ENCODE results near the gene ZBTB46.

ZBTB46 gene

GRCh38 chr20:63752411-63753101, 78.5 kb downstream of the ZBTB46 start:
- no peak overlapping the region for H3K27ac ChIP-seq
- TF ChIP-seq, protein P1, sequence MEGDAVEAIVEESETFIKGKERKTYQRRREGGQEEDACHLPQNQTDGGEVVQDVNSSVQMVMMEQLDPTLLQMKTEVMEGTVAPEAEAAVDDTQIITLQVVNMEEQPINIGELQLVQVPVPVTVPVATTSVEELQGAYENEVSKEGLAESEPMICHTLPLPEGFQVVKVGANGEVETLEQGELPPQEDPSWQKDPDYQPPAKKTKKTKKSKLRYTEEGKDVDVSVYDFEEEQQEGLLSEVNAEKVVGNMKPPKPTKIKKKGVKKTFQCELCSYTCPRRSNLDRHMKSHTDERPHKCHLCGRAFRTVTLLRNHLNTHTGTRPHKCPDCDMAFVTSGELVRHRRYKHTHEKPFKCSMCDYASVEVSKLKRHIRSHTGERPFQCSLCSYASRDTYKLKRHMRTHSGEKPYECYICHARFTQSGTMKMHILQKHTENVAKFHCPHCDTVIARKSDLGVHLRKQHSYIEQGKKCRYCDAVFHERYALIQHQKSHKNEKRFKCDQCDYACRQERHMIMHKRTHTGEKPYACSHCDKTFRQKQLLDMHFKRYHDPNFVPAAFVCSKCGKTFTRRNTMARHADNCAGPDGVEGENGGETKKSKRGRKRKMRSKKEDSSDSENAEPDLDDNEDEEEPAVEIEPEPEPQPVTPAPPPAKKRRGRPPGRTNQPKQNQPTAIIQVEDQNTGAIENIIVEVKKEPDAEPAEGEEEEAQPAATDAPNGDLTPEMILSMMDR (conservative IDR thresholded peaks at IDR 0.05): no peak
- no peak for TF ChIP-seq ZFX (IDR thresholded peaks at IDR 0.05)

GRCh38 chr20:63751471-63752271, 79.4 kb downstream of the ZBTB46 start:
- no peak overlapping the region for H3K27ac ChIP-seq
- TF ChIP-seq ZFX (IDR thresholded peaks at IDR 0.05): no peak
- TF ChIP-seq, protein P1 (conservative IDR thresholded peaks at IDR 0.05): no peak

- no peak overlapping the region for H3K27ac ChIP-seq
- TF ChIP-seq ZFX (IDR thresholded peaks at IDR 0.05): no peak
- TF ChIP-seq, protein P1 (conservative IDR thresholded peaks at IDR 0.05): no peak
These were observed 80.1 kb downstream of the ZBTB46 start for GRCh38 chr20:63750807-63751470.

DNA sequence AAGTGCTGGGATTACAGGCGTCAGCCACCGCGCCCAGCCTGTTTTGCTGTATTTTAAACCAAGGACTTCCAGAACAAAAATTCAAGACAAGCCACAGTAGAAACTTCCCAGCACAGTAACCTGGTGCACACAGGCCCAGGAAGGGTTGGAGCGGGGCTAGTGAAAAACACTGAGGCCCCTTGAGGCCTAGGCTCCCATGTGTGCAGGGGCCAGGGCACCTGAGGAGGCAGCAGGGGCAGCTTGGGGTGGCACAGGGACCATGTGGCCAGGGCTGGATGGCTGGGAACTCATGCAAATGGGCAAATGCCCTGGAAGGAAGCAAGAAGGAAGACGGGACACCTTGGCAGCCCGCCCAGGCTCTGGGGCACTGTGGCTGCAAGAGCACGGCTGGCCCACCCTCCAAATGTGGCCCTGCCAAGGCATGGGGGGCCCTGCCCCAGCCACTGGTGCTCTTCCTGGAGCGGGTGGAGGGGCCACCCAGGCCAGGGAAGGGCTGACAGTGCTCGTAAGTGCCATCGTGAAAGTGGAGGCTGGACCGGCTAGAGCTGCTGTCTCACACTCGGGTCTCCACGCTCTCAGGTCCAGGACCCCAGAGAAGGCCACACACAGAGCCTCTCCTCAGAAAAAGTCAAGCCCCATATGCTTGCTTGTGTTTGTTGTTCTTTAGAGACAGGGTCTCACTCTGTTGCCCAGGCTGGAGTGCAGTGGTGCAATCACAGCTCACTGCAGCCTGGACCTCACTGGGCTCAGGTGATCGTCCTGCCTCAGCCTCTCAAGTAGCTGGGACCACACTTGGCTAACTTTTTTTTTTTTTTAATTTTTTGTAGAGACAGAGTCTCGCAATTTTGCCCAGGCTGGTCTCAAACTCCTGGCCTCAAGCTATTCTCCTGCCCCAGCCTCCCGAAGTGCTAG, 81.2 kb downstream of the ZBTB46 start:
- TF ChIP-seq, protein P1 (conservative IDR thresholded peaks at IDR 0.05): no peak
- no peak for TF ChIP-seq ZFX (IDR thresholded peaks at IDR 0.05)
- no peak overlapping the region for H3K27ac ChIP-seq

DNA sequence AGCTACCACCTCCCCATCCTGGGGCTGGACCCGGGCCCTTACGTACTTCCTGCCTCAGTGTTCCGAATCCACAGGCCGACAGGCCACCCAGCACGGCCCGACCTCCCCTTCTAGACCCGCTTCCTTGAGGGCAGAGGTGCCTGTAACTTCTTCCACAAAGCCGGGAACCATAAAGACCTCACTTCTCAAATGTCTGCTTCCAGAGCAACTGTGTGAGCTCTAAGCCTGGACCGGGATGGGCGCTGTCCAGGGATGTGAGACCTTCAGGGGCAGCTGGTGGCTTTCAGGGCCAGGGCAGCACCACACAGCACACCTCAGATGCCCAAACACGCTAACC, 82.2 kb downstream of the ZBTB46 start:
- no peak overlapping the region for H3K27ac ChIP-seq

DNA sequence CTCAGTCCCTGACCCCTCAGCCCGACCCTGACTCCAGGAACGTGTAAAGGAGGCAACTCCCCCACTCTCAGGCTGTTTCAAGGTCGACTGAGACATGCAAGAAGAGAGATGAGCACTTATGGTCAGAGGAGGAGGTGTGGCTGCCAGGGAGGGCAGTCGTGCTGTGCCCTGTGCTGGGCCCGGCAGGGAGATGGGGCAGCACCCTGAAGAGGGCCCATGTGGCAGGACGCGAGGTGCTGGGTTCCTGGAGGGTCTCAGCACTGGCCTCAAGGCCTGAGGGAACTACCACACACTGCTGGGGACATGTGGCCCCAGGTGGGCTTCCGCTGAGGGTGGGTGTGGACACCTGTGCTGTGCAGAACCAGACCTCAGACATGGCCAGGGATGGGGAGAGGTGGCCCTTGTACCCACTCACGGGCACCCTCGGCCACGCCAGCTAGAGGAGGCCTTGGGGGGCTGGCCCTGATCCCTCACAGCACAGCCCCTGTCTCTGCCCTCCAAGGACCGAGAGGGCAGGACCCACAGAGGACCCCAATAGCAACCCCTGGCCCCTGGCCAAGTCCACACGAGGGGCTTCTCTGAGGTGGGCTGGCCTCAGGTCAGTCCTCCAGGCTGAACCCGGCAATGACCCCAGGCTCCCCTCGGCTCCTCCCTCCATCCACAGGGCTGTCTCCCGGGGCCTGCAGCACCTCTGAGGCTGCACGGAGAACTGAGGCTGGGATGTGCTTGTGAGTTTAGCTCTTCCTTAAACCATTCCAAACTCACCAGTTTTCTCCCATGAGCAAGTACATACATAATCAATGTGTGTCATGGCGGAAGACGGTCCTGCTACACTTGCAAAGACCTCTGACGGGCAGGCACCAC, 82.8 kb downstream of the ZBTB46 start:
- no peak overlapping the region for H3K27ac ChIP-seq

More for the DNA sequence above, 82.2 kb downstream of the ZBTB46 start:
- TF ChIP-seq, protein P1 (conservative IDR thresholded peaks at IDR 0.05): no peak
- no peak for TF ChIP-seq ZFX (IDR thresholded peaks at IDR 0.05)

More for the DNA sequence above, 82.8 kb downstream of the ZBTB46 start:
- TF ChIP-seq, protein P1 (conservative IDR thresholded peaks at IDR 0.05): no peak
- no peak for TF ChIP-seq ZFX (IDR thresholded peaks at IDR 0.05)

Data from C4-2B (cell line).